ENCODE measurements around the gene AP1G2. TPM values are rescaled to one million over a fixed set of nuclear protein-coding genes. Genes with fewer than 3 reads are reported as not detected.

Gene AP1G2
- polyA plus RNA-seq, 4 donors = 56.1 to 130 (median 87.6) TPM

GRCh38 chr14:23521785-23522640, 45.6 kb downstream of the AP1G2 start:
- DNase-seq (ENCODE audit: low read depth in 4 of 4, low spot score in 2 of 4) = no peak

- DNase-seq (ENCODE audit: low read depth in 4 of 4, low spot score in 2 of 4) = no peak
These were observed 46.6 kb downstream of the AP1G2 start for GRCh38 chr14:23520899-23521533.

- DNase-seq (ENCODE audit: low read depth in 4 of 4, low spot score in 2 of 4) = no peak
These were observed 48.9 kb downstream of the AP1G2 start for GRCh38 chr14:23518709-23519108.

GRCh38 chr14:23517650-23518326, 49.8 kb downstream of the AP1G2 start:
- DNase-seq (ENCODE audit: low read depth in 4 of 4, low spot score in 2 of 4) = no peak

GRCh38 chr14:23514644-23514957, 53.0 kb downstream of the AP1G2 start:
- no peak for DNase-seq (ENCODE audit: low read depth in 4 of 4, low spot score in 2 of 4)

GRCh38 chr14:23513818-23514643, 53.6 kb downstream of the AP1G2 start:
- no peak for DNase-seq (ENCODE audit: low read depth in 4 of 4, low spot score in 2 of 4)

GRCh38 chr14:23513005-23513817, 54.4 kb downstream of the AP1G2 start:
- DNase-seq (ENCODE audit: low read depth in 4 of 4, low spot score in 2 of 4) = no peak

- DNase-seq (ENCODE audit: low read depth in 4 of 4, low spot score in 2 of 4) = no peak
These were observed 55.4 kb downstream of the AP1G2 start for GRCh38 chr14:23512156-23512555.

Other genes starting within 250 kb of the AP1G2 start
- 100 to 1,000 TPM; 213 to 335 (median 293) TPM for gene PABPN1, start 246.3 kb downstream of the AP1G2 start, polyA plus RNA-seq (ENCODE audit: insufficient read length in 4 of 4)
- 10 to 100 TPM; 50.8 to 79.6 (median 69.3) TPM for gene SLC22A17, start 214.9 kb downstream of the AP1G2 start, polyA plus RNA-seq (ENCODE audit: insufficient read length in 4 of 4)
- gene EFS, start 202.6 kb downstream of the AP1G2 start, polyA plus RNA-seq (ENCODE audit: insufficient read length in 4 of 4) = 10 to 100 TPM; 30.5 to 56.8 (median 48.6) TPM
- gene IL25, start 195.0 kb downstream of the AP1G2 start, polyA plus RNA-seq (ENCODE audit: insufficient read length in 4 of 4) = not detected
- 1 to 10 TPM; 1.5 to 3.2 (median 2.7) TPM for gene CMTM5, start 190.7 kb downstream of the AP1G2 start, polyA plus RNA-seq (ENCODE audit: insufficient read length in 4 of 4)
- gene MYH6, start 159.5 kb downstream of the AP1G2 start, polyA plus RNA-seq (ENCODE audit: insufficient read length in 4 of 4) = under 1 TPM; 0.21 to 0.35 (median 0.24) TPM
- gene MYH7, start 132.1 kb downstream of the AP1G2 start, polyA plus RNA-seq (ENCODE audit: insufficient read length in 4 of 4) = under 1 TPM; 0.21 to 0.43 (median 0.33) TPM
- gene NGDN, start 98.1 kb downstream of the AP1G2 start, polyA plus RNA-seq (ENCODE audit: insufficient read length in 4 of 4) = 10 to 100 TPM; 61.7 to 74.2 (median 64.5) TPM
- 10 to 100 TPM in 1 of 4 donors, 1 to 10 TPM in 3; 5.3 to 12.2 (median 8.3) TPM for gene ZFHX2, start 16.0 kb downstream of the AP1G2 start, polyA plus RNA-seq (ENCODE audit: insufficient read length in 4 of 4)
- 10 to 100 TPM; 17.4 to 21.4 (median 19.0) TPM for gene THTPA, start 11.5 kb downstream of the AP1G2 start, polyA plus RNA-seq (ENCODE audit: insufficient read length in 4 of 4)
- gene JPH4, start 11.0 kb upstream of the AP1G2 start, polyA plus RNA-seq (ENCODE audit: insufficient read length in 4 of 4) = 10 to 100 TPM; 10.5 to 14.7 (median 10.9) TPM
- gene DHRS2, start 68.6 kb upstream of the AP1G2 start, polyA plus RNA-seq (ENCODE audit: insufficient read length in 4 of 4) = 10 to 100 TPM; 29.0 to 66.8 (median 52.0) TPM

Data from left renal cortex interstitium (tissue), 4 donors.